GM15510 (cell line): ENCODE data around the gene HSH2D.

Source experiments
- POLR2A ChIP-seq: IDR thresholded peaks from 3 replicates; pipeline ENCODE4 v1.6.1; 2011; ENCODE audit warnings: borderline replicate concordance; ENCODE audit not compliant: insufficient read length; ENCODE audit errors: extremely low read depth

HSH2D gene

GRCh38 chr19:16115301-16116039 lies 28.0 kb upstream of the HSH2D start:
- no peak for TF ChIP-seq POLR2A

GRCh38 chr19:16116067-16116466 lies 27.4 kb upstream of the HSH2D start:
- no peak for TF ChIP-seq POLR2A

DNA sequence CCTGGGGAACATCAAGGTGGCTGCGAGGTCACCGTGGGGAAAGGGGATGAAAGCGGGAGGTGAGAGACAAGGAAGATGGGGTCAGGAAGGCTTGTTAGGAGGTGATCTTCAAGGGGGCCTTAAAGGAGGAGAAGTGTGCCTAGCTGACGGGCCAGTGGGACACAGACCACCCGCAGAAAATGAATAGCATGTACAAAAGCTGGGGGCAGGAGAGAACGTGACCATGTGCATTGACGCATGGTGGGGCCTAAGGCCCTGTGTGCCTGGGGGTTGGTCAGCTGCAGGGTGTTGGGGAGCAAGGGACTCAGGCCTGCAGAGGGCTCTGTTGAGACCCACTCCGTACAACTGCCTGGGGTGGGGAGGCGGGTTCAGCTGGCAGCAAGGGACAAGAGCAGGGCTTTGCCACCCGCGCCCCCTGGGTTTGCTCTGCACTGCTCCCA lies 25.9 kb upstream of the HSH2D start:
- peak; percentile 20 for TF ChIP-seq POLR2A

- TF ChIP-seq POLR2A, result peak; percentile 38
Measured at GRCh38 chr19:16118489-16119033, 24.9 kb upstream of the HSH2D start.

DNA sequence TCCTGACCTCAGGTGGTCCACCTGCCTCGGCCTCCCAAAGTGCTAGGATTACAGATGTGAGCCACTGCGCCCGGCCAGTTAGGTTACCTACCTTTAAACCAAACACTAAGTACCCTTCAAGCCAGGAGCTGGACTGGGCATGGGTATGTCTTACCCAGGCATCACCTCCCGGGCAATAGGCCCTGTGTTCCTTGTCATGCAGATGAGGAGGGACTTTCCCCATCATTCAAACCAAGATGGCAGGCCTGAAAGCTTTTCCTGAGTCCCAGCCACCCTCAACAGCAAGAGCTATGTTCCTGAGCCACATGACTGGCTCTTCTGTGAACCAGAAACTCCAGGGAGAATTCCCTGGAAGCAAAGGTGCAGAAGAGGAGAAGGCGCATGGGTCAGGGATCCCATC lies 22.3 kb upstream of the HSH2D start:
- no peak for TF ChIP-seq POLR2A

- TF ChIP-seq POLR2A, result no peak
Measured at GRCh38 chr19:16121967-16122366, 21.5 kb upstream of the HSH2D start.

DNA sequence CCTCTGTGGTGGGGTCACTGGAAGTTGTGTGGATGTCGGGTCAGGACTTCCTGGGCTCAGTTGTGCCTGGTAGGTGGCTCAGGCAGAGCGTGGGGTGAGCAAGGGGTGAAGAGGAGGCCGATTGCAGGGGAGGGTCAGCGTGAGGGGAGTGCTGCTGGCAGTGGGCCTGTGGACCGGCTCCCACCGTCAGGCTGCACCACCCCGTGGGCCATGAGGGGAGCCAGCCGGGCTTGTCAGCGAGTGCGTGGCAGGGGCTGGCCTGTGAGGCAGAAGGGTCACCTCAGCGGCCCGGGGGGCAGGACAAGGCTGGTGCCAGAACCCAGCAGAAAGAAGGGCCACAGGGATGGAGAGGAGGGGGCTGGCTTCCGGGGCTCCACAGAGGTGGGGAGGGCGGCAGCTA lies 18.5 kb upstream of the HSH2D start:
- TF ChIP-seq POLR2A, result no peak

GRCh38 chr19:16125737-16126495 lies 17.6 kb upstream of the HSH2D start:
- no peak for TF ChIP-seq POLR2A

- no peak for TF ChIP-seq POLR2A
Measured at GRCh38 chr19:16127080-16127479, 16.4 kb upstream of the HSH2D start.

DNA sequence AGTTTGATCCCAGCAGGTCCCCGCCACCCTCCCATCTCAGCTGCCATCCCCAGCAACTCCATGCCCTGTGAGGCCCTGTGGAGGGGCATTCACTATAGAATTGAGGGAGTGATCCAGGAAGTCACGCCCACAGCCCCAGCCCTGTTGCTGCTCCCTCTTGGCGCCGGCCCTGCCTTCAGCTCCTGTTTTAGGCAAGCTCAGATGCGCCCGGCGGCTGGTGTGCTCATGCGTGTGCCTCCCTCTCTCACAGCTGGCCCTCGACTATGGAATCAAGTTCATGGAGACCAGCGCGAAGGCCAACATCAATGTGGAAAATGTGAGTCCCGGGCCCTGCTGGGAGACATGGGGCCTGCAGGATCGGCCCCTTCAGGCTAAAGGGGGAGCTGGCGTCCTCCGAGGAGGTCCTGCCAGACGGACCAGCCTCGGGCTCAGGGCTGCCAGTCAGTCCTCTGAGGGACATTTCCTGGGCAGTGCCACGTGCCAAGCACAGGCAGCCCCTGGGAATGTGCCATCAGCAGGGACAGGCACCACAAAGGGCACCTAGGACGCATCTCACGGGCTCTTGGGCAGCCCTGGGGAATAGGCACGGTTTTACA lies 15.6 kb upstream of the HSH2D start:
- no peak for TF ChIP-seq POLR2A

- no peak for TF ChIP-seq POLR2A
Measured at GRCh38 chr19:16131648-16132047, 11.8 kb upstream of the HSH2D start.

DNA sequence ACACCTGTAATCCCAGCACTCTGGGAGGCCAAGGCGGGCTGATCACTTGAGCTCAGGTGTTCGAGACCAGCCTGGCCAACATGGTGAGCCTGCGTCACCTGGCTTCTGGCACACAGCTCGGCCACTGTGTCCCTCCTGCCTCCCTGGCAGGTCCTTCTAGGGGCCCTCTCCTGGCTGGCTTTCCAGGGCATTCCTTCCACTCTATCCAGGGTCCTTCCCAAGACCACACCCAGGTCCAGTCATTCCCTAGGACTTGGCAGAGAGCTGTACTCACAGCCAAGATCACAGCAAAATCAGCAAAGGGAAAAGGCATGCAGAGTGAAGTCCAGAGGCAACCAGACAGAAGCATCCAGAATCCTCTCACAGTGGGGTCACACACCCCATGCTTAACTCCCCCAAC lies 9.7 kb upstream of the HSH2D start:
- no peak for TF ChIP-seq POLR2A

GRCh38 chr19:16134510-16134909 lies 9.0 kb upstream of the HSH2D start:
- no peak for TF ChIP-seq POLR2A

GRCh38 chr19:16135430-16136127 lies 7.9 kb upstream of the HSH2D start:
- no peak for TF ChIP-seq POLR2A
